ENCODE measurements around the gene KIAA1549. TPM values are rescaled to one million over a fixed set of nuclear protein-coding genes. Genes with fewer than 3 reads are reported as not detected.

Gene KIAA1549
- total and polyA plus RNA-seq, 3 experiments from 2014 or later = 1.1 to 1.2 TPM; not detected in 1

GRCh38 chr7:138892006-138892630 lies 89.1 kb downstream of the KIAA1549 start:
- POLR2A ChIA-PET = no interaction called here
- no peak overlapping the region for H3K4me3 ChIP-seq (ENCODE audit: low read length)
- no peaks in the 10 kb centered on the region for H3K36me3 Mint-ChIP-seq
- H3K9me3 Mint-ChIP-seq = no peaks in the 10 kb centered on the region
- H3K4me1 ChIP-seq (ENCODE audit: insufficient read depth, low read length) = no peaks in the 10 kb centered on the region
- H3K36me3 ChIP-seq (ENCODE audit: insufficient read depth, low read length) = no peaks in the 10 kb centered on the region
- DNase-seq = no peak
- no peak overlapping the region for H3K27ac Mint-ChIP-seq
- H3K9me3 ChIP-seq (ENCODE audit: low read length) = no peaks in the 10 kb centered on the region
- no peak overlapping the region for H3K27ac ChIP-seq (ENCODE audit: low read depth, low read length)
- peaks cover 9 to 31% of the 10 kb centered on the region in 2 donors for H3K27me3 Mint-ChIP-seq
- no peak overlapping the region for H3K4me3 Mint-ChIP-seq
- CTCF ChIA-PET = interaction anchor here (1.2 to 1.5 kb wide), 2 partner anchors 10 to 125 kb away, joined by 3 read pairs; no protein-coding TSS in a partner anchor
- H3K4me1 Mint-ChIP-seq = peaks cover 0 to 7% (median 1%) of the 10 kb centered on the region in 3 donors
- peaks cover 8% of the 10 kb centered on the region for H3K27me3 ChIP-seq (ENCODE audit: insufficient read depth, low read length, poor library complexity, severe bottlenecking)

- Histone ChIP-seq H3K9me3 (ENCODE audit: low read length) (no peaks in the 10 kb centered on the region), H3K27me3 (ENCODE audit: insufficient read depth, low read length, poor library complexity, severe bottlenecking) (peaks cover 8% of the 10 kb centered on the region), H3K4me1 (ENCODE audit: insufficient read depth, low read length) (peaks cover under 1% of the 10 kb centered on the region), H3K27ac (ENCODE audit: low read depth, low read length) (no peak overlapping the region), H3K4me3 (ENCODE audit: low read length) (no peak overlapping the region), H3K36me3 (ENCODE audit: insufficient read depth, low read length) (no peaks in the 10 kb centered on the region)
- CTCF ChIA-PET = interaction anchor here (1.5 kb wide), 1 partner anchor 126 kb away, joined by 3 read pairs; no protein-coding TSS in a partner anchor
- H3K4me3 Mint-ChIP-seq = no peak overlapping the region
- H3K27ac Mint-ChIP-seq = peak overlapping the region in 2 of 8 donors; percentile 40 to 59
- H3K9me3 Mint-ChIP-seq = no peaks in the 10 kb centered on the region
- POLR2A ChIA-PET = no interaction called here
- peaks cover 3 to 11% (median 4%) of the 10 kb centered on the region in 3 donors for H3K4me1 Mint-ChIP-seq
- no peak for DNase-seq
- H3K36me3 Mint-ChIP-seq = no peaks in the 10 kb centered on the region
- peaks cover 9 to 29% of the 10 kb centered on the region in 2 donors for H3K27me3 Mint-ChIP-seq
Observed at GRCh38 chr7:138891446-138891810, 89.8 kb downstream of the KIAA1549 start.

GRCh38 chr7:138890499-138891445 lies 90.4 kb downstream of the KIAA1549 start:
- ChIA-PET POLR2A (no interaction called here), CTCF (interaction anchor here (1.5 kb wide), 1 partner anchor 127 kb away, joined by 3 read pairs; no protein-coding TSS in a partner anchor)
- Histone ChIP-seq H3K27ac (ENCODE audit: low read depth, low read length) (no peak overlapping the region), H3K4me1 (ENCODE audit: insufficient read depth, low read length) (peaks cover 4% of the 10 kb centered on the region), H3K9me3 (ENCODE audit: low read length) (no peaks in the 10 kb centered on the region), H3K4me3 (ENCODE audit: low read length) (no peak overlapping the region), H3K27me3 (ENCODE audit: insufficient read depth, low read length, poor library complexity, severe bottlenecking) (peaks cover 8% of the 10 kb centered on the region), H3K36me3 (ENCODE audit: insufficient read depth, low read length) (no peaks in the 10 kb centered on the region)
- H3K27me3 Mint-ChIP-seq = peaks cover 9 to 23% of the 10 kb centered on the region in 2 donors
- no peak overlapping the region for H3K27ac Mint-ChIP-seq
- H3K4me3 Mint-ChIP-seq = no peak overlapping the region
- H3K9me3 Mint-ChIP-seq = no peaks in the 10 kb centered on the region
- no peak for DNase-seq
- H3K36me3 Mint-ChIP-seq = no peaks in the 10 kb centered on the region
- peaks cover 5 to 13% (median 6%) of the 10 kb centered on the region in 3 donors for H3K4me1 Mint-ChIP-seq

GRCh38 chr7:138889582-138890498 lies 91.3 kb downstream of the KIAA1549 start:
- peaks cover 8 to 13% of the 10 kb centered on the region in 2 donors for H3K27me3 Mint-ChIP-seq
- Histone ChIP-seq H3K27ac (ENCODE audit: low read depth, low read length) (no peak overlapping the region), H3K9me3 (ENCODE audit: low read length) (no peaks in the 10 kb centered on the region), H3K4me3 (ENCODE audit: low read length) (no peak overlapping the region), H3K27me3 (ENCODE audit: insufficient read depth, low read length, poor library complexity, severe bottlenecking) (peaks cover 8% of the 10 kb centered on the region), H3K36me3 (ENCODE audit: insufficient read depth, low read length) (no peaks in the 10 kb centered on the region), H3K4me1 (ENCODE audit: insufficient read depth, low read length) (peaks cover 4% of the 10 kb centered on the region)
- no peaks in the 10 kb centered on the region for H3K9me3 Mint-ChIP-seq
- H3K4me1 Mint-ChIP-seq = peaks cover 5 to 13% (median 6%) of the 10 kb centered on the region in 3 donors
- no peak for DNase-seq
- ChIA-PET CTCF (interaction anchor here (1.1 kb wide), 1 partner anchor 185 kb away, joined by 3 read pairs; no protein-coding TSS in a partner anchor), POLR2A (no interaction called here)
- H3K4me3 Mint-ChIP-seq = no peak overlapping the region
- H3K27ac Mint-ChIP-seq = peak overlapping the region in 3 of 8 donors; percentile 11 to 25 (median 16)
- no peaks in the 10 kb centered on the region for H3K36me3 Mint-ChIP-seq

- no peak overlapping the region for H3K4me3 ChIP-seq (ENCODE audit: low read length)
- no peaks in the 10 kb centered on the region for H3K36me3 ChIP-seq (ENCODE audit: insufficient read depth, low read length)
- peaks cover 4% of the 10 kb centered on the region for H3K4me1 ChIP-seq (ENCODE audit: insufficient read depth, low read length)
- Mint-ChIP-seq H3K4me3 (no peak overlapping the region), H3K4me1 (peaks cover 5 to 13% (median 6%) of the 10 kb centered on the region in 3 donors), H3K36me3 (no peaks in the 10 kb centered on the region), H3K27ac (peak overlapping the region in 2 of 8 donors; percentile 8 to 58), H3K9me3 (no peaks in the 10 kb centered on the region), H3K27me3 (peaks cover 2 to 4% of the 10 kb centered on the region in 2 donors)
- ChIA-PET CTCF (interaction anchor here (1.1 to 3.3 kb wide), 3 partner anchors 10 to 24 kb away, joined by 3 to 25 read pairs (median 3); no protein-coding TSS in a partner anchor), POLR2A (no interaction called here)
- no peaks in the 10 kb centered on the region for H3K27me3 ChIP-seq (ENCODE audit: insufficient read depth, low read length, poor library complexity, severe bottlenecking)
- no peak for DNase-seq
- H3K27ac ChIP-seq (ENCODE audit: low read depth, low read length) = no peak overlapping the region
- no peaks in the 10 kb centered on the region for H3K9me3 ChIP-seq (ENCODE audit: low read length)
Observed at GRCh38 chr7:138887872-138888656, 93.1 kb downstream of the KIAA1549 start.

GRCh38 chr7:138887085-138887710 lies 94.0 kb downstream of the KIAA1549 start:
- Mint-ChIP-seq H3K27ac (no peak overlapping the region), H3K36me3 (no peaks in the 10 kb centered on the region), H3K27me3 (peaks cover 0 to 4% of the 10 kb centered on the region in 2 donors), H3K9me3 (no peaks in the 10 kb centered on the region), H3K4me1 (peaks cover 5 to 16% (median 10%) of the 10 kb centered on the region in 3 donors), H3K4me3 (no peak overlapping the region)
- Histone ChIP-seq H3K27ac (ENCODE audit: low read depth, low read length) (no peak overlapping the region), H3K4me1 (ENCODE audit: insufficient read depth, low read length) (peaks cover 4% of the 10 kb centered on the region), H3K36me3 (ENCODE audit: insufficient read depth, low read length) (no peaks in the 10 kb centered on the region), H3K4me3 (ENCODE audit: low read length) (no peak overlapping the region), H3K9me3 (ENCODE audit: low read length) (no peaks in the 10 kb centered on the region), H3K27me3 (ENCODE audit: insufficient read depth, low read length, poor library complexity, severe bottlenecking) (no peaks in the 10 kb centered on the region)
- ChIA-PET POLR2A (interaction anchor here (0.6 to 1.2 kb wide), 5 partner anchors 11 to 457 kb away, joined by 3 to 5 read pairs (median 3); no protein-coding TSS in a partner anchor), CTCF (interaction anchor here (0.9 to 4.3 kb wide), 31 partner anchors 10 to 241 kb away, joined by 3 to 47 read pairs (median 5); partner anchors contain the start of gene KIAA1549)
- no peak for DNase-seq

All from CD8-positive, alpha-beta memory T cell (primary cell).